Fibroblast of skin of scalp (primary cell): ENCODE data around the gene MBOAT1.

Experiments
- DNase-seq: peaks from one replicate; pipeline ENCODE4 v3.0.0-alpha.2; 2013

Gene MBOAT1

DNA sequence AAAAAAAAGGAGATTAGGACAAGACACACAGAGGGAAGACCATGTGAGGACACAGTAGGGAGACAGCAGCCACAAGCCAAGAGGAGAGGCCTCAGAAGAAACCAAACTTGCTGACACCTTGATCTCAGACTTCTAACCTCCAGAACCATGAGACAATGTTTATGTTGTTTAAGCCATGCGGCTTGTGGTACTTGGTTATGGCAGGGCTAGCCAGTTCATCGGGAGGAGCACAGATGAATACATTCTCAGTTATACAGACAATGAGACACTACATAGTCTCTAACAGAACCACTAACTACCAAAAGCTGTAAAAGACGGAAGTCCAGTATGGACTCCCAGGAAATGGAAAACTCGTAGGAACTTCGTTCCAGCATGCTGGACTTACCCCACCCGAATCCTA, 116.8 kb downstream of the MBOAT1 start:
- DNase-seq: no peak

- DNase-seq: peak; percentile 56
These were observed 120.2 kb downstream of the MBOAT1 start for GRCh38 chr6:20092071-20092566.

DNA sequence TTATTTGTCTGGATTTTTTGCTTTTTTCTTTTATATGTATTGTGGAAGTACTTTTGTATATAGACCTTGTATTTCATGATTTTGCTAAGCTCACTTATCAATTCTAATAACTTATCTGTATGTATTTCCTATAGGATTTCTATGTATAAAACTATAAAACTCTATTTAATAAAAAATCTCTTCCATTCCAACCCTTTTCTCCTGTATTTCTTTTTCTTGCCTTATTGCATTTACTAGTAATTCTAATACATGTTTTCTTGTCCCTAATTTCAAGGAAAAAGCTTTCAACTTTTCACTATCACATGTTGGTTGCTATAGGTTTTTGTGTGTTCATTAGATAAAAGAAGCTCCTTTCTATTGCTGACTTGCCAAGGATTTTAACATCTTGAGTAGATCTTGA, 125.3 kb downstream of the MBOAT1 start:
- DNase-seq: no peak

- no peak for DNase-seq
These were observed 126.5 kb downstream of the MBOAT1 start for GRCh38 chr6:20085817-20086216.

- no peak for DNase-seq
These were observed 127.9 kb downstream of the MBOAT1 start for GRCh38 chr6:20084411-20084810.

DNA sequence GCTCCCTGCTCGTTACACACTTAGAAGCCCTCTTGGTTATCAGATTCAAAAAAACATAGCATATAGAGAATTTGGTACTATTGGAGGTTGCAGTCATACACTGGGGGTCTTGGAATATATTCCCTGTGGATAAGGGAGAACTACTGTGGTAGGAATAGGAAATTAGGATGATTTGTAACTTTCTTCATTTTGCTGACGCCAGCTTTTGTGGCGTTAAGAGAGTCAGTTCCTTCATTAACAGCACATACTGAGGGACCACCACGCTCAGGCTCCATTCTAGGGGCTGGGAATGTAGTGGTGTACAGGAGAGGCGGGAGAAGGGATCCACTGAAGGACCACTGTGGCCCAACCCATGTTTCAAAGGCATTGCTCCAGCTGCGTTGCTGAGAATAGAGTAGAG, 140.3 kb downstream of the MBOAT1 start:
- no peak for DNase-seq

DNA sequence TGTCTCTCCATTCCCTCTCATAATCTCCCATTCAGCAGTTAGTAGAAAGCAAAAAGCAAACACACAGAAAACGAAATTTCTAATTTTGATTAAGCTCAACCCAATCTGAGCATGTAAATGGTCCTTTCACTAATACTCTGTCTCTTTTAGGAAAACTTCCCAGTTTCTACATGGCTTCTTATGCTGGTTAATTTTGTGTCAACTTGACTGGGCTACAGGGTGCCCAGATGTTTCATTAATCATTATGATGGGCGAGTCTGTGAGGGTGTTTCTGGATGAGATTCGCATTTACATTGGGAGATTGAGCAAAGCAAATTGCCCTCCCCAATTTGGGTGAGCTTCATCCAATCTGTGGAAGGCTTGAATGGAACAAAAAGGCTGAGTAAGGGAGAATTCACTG, 142.2 kb downstream of the MBOAT1 start:
- DNase-seq: no peak

DNA sequence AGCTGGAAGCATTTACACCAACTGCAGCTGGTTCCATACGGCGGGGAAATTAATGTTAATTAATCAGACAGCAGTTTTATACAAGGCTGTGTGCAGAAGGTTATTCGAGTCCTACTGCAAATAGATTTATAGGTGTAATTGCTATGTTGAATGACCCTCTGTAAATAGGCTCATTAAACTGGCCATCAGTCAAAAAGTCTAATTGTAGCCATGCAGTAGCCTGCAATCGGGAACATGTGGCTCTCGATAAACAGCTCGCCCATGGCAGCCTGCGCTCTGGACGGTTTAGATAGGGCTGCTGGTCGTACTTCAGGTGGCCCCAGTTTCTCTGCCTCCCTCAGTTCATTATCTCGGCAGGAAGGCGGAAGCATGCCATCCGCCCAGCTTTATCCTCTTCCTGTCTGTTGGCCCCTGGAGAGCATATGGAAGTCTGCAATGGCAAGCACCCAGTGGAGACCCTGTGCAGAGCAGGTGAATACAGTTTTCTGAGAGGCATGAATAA, 143.2 kb downstream of the MBOAT1 start:
- no peak for DNase-seq

DNA sequence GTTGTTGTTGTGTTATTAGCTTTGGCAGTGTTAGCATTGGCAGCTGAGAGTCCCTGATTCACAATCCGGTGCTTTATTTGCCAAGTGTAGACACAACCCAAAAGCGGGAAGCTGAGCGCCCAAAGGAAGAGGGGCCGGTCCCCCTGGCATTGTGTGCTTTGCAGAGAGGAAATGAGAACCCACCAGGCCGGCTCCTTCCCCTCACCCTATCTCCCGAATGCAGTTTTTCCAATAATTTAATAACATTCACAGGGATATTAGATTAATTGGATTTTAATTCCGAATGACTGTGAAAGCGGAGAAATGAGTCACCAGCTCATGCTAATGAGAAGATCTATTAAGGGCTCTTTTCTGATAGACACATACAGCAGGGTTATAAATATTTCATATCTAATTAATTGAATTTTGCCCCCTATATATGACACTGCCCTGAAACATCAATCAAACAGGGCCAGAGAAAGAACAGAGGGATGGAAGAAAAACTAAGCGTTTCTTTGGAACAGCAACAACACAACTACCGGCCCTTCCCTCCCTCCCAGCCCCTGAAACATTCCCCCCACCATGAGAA, 143.8 kb downstream of the MBOAT1 start:
- DNase-seq: no peak

GRCh38 chr6:20061952-20062351, 150.3 kb downstream of the MBOAT1 start:
- DNase-seq: no peak

DNA sequence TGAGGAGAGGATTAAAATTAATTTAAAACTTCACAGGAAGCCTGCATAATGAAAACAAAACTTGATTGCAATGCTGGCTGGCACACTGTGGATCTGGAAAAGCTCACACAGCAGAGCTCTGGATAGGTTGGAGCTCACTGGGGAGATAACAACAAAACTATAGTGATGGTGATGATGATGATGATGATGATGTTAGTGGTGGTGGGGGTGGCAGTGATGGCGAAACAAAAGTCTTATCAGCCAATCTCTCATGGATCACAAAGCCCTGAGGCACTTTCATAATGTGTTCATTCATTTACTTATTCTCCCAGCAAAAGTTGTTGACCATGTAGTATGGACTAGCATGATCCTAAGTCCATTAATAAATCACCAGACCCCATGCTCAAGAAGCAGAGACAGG, 152.0 kb downstream of the MBOAT1 start:
- no peak for DNase-seq

GRCh38 chr6:20058912-20059311, 153.4 kb downstream of the MBOAT1 start:
- no peak for DNase-seq

- no peak for DNase-seq
These were observed 154.0 kb downstream of the MBOAT1 start for GRCh38 chr6:20058121-20058905.

DNA sequence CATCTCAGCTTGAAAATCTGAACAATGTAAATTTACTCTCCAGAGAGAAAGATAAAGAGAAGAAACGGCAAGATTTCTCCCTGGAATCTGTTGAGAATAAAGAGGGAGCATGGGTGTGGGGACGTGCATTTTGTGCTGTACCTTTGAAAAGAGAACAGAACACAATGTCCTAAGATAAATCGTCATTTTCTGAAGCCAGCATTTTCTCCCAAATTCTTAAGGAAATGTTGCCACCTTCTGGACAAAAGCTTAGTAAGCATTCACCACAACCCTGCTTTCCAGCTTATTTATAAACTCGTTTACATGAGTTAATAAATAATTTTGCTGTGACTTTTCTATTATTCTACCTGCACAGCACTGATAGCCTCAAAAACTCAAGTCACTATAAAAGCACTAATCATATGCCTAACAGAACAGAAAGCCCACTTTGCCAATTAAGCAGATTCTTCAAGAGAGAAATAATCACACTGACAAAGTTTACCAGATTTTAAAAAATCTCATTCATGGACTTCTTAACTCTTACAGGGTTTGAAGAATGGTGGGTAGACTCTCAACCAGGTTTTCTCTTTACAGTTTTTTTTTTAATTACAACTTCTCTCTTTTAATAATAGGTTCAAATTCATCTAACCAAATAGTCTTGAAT, 155.8 kb downstream of the MBOAT1 start:
- peak; percentile 50 for DNase-seq

DNA sequence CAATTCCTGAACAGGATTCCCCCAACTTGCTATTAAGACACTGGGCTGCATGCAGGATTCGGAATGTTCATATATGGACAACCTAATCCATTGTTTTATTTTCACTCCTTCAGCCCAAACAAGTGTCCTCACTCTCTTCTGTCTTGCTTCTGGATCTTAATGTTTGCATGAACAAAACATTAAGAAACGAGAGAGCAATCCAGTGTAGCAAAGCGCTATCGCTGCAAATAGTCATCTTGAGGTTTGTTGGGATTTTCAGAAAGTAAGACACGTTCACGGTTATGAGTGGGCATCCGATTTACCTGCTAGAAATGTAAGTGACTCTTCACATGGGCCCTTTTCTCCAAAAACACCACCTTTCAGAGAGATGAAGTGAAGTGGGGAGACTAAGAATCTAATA, 156.4 kb downstream of the MBOAT1 start:
- DNase-seq: no peak
